GM18873 (cell line): ENCODE data around the gene MFSD11.
A peak's percentile ranks its signal among the peaks of the same experiment; 100 is the strongest.
"Not testable (repeated sequence)": the region's sequence is repeated elsewhere in the genome, so short reads cannot be mapped to it uniquely, and the experiment has no call there.

Experiments used
- ATAC-seq: cut with Tn5 transposase; IDR thresholded peaks from one replicate; pipeline ENCODE4 v1.9.1; 2021; ENCODE audit warnings: mild to moderate bottlenecking, moderate library complexity, moderate number of reproducible peaks; ENCODE audit not compliant: unreplicated experiment, low FRiP score

MFSD11 gene

GRCh38 chr17:76737676-76738467 is at the start of gene MFSD11:
MFSD11 (plus strand) TSS chr17:76738119; CDS start chr17:76738353, 234 bp downstream.
- ATAC-seq: peak; percentile 34

DNA sequence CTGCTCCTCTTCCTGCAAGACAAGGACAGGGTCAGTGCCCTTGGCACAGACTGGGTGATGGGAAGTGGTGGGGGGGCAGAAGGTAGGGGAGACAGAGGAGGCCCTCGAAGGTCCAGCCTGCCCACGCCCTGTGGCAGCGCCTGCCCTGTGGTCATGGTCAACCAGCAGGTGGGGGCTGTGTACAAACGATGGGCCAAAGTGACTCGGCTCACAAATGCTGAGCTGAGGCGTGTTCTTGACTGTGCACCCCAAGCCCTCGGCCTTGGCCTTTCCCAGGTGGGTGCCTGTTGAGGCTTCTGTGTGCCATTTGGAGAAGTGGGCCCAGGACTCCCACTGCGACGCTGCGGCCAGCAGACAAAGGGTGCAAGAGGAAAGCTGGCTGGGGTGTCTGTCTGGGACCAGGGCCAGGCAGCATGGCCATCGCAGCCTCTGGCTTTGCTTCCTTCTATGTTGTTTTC is 49.7 kb upstream of the MFSD11 start:
- ATAC-seq: no peak

- no peak for ATAC-seq
These were observed 48.1 kb upstream of the MFSD11 start for GRCh38 chr17:76689859-76690258.

- ATAC-seq: no peak
These were observed 47.2 kb upstream of the MFSD11 start for GRCh38 chr17:76690596-76691280.

- no peak for ATAC-seq
These were observed 46.3 kb upstream of the MFSD11 start for GRCh38 chr17:76691379-76692191.

DNA sequence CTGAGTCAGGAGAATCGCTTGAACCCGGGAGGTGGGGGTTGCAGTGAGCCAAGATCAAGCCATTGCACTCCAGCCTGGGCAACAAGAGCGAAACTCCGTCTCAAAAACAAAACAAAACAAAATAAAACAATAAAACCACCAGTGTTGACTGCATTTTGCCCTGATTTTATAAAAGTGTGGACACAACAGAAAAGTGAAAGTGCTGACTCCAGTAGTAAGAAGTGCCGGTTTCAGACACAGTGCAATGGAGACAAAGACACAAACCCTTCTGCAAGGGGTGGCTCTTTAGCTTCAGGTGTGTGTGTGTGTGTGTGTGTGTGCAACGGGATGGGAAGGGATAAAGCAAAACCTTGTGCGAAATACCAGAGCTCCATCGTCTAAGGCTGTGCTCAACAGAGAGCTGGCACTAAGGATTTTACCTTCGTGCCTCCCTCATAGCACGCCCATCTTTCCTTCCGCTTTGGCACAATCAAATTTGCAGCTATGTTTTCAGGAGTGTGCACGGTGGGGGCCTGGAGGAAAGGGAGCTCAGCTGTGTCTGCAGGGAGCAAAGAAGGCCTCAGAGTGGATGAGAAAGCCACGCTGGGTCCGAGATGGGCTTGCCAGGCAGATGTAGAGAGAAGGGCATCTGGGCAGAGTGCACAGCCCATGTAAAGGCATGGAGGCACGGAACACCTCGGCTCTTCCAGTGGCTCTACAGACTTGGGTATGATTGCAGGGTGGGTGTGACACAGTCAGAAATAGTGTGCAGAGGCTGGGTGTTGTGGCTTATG is 42.7 kb upstream of the MFSD11 start:
- no peak for ATAC-seq

- no peak for ATAC-seq
These were observed 40.9 kb upstream of the MFSD11 start for GRCh38 chr17:76696763-76697701.

- ATAC-seq: no peak
These were observed 40.0 kb upstream of the MFSD11 start for GRCh38 chr17:76697702-76698465.

- not testable (repeated sequence) for ATAC-seq
These were observed 39.4 kb upstream of the MFSD11 start for GRCh38 chr17:76698466-76698977.

DNA sequence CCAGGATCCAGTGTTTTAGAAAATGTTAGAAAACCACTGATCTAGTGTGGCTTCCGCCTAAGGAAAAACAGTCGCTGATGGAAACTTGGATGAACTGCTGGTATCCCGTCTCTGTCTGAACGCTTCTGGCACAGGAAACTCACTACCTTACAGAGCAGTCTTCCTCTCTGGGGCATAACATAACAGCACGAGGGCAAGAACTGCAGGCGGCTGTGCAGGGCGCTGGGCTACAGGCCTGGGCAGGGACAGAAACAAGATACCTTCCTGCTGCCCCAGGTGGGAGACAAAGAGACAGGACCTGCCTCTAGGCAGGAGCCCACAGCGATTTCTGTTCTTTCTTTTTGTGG is 37.7 kb upstream of the MFSD11 start:
- no peak for ATAC-seq

DNA sequence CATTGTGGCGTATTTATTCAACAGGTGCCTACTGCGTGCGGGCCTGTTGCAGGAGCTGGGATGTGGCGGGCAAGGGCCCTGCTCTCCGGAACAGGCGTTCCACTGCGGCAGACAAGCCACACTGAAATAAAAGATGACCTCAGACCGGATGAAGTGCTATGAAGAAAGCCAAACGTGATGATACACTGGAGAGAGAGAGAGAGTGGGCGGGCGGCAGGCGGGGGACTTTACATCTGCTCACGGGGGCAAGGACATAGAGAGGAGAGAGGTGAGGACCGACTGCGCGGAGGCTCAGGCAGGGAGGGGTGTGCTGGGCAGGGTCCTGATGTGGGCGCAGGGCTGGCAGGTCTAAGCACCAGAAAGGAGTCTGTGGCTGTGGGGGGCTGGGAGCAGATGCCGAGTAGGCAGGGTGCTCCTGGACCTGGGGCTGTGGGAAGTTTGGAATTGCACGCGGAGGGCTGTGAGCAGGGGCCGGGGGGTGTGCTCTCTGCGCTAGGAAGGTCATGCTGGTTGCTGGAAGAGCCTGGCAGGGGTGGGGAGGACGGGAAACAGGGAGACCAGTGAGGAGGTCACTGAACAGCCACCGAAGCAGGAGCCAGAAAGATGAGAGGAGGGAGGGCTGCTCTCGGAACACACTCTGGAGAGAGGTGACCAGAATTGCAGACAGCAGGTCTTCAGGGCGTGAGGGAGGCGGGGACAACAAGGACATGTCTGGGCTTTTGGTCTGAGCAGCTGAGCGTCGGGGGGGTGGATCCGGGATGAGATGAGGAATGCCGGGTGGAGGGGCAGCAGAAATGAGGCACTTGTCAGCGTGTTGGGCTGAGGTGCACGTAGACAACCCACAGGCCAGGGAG is 37.1 kb upstream of the MFSD11 start:
- no peak for ATAC-seq

DNA sequence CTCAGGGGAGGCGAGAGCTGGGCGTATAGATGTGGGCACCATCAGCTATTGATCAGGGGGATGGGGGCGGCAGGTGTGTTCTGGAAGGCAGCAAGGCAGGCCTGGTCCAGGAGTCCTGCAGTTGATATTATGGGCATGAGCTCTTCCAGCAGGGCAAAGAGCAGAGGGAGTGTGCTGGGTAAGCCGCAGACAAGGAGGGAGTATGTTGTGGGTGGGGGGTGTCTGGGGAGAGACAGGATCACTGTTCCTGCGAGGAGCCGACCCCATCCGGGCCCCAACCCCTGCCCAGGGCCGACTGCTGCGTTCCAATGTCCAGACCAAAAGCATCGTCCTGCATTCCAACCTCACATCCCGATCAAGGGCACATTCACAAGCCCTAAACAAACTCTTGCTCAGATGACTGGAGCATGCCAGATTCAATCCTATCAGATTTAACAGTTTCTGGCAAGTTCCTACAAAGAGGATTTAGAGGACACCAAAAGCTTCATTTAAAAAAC is 36.4 kb upstream of the MFSD11 start:
- ATAC-seq: no peak

DNA sequence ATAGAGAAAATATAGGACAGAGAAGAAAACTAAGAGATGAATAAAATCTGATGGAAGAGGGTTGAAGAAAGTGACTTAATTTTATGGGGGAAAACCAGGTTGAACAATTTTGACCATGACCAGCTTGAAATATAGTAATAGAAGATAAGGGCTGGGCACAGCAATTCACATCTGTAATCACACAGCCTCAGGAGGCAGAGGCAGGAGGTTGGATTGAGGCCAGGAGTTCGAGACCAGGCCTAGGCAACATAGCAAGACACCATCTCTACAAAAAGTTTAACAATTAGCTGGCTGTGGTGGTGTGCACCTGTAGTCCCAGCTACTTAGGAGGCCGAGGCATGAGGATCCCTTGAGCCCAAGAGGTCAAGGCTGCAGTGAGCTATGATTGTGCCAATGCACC is 35.8 kb upstream of the MFSD11 start:
- ATAC-seq: no peak

DNA sequence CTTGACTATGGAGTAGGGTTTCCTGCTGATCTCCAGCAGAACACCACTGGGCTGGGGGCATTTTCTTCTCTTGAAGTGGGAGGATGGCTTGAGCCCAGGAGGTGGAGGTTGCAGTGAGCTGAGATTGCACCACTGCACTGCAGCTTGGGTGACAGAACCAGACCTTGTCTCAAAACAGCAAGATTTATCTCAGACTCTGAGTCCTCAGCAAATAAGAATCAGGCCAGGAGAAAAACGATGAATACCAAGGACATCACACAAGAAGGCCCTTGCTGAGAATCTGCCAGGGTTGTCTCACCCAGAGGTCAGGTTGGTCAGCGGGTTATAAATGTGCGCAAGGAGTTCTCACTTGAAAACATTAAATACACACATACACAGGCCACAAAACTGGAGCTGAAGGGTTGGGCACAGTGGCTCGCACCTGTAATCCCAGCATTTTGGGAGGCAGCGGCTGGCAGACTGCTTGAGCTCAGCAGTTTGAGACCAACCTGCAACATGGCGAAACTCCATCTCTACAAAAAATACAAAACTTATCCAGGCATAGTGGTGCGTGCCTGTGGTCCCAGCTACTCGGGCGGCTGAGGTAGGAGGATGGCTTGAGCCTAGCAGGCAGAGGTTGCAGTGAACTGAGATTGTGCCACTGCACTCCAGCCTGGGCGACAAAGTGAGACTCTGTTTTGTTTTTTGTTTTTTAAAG is 34.8 kb upstream of the MFSD11 start:
- no peak for ATAC-seq

DNA sequence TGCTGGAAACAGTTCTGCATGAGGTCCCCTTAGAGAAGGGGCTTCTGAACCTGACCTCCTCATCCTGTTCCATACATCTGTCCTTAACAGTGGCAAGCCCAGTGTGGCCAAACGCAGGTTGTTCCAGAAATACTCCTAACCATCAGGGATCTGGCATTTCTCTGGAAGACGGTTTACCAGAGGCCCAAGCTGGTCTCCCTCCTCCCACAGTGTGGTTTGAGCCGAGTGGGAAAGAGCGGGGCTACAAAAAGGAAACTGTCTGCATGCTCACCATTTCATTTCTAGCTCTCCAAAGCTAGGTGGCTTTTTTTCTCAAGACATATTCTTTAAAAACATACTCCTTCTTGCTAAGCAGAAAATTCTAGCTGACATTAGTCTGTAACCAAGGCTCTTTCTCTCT is 33.1 kb upstream of the MFSD11 start:
- ATAC-seq: no peak

GRCh38 chr17:76706817-76707216 is 31.1 kb upstream of the MFSD11 start:
- no peak for ATAC-seq
